Omental fat pad (tissue), 4 donors: ENCODE results near the gene AJAP1. TPM values are rescaled to one million over a fixed set of nuclear protein-coding genes. Genes with fewer than 3 reads are reported as not detected.

ENCODE experiments used
- ATAC-seq: fragments of 150-250 bp; one replicate; pipeline ENCODE4 v1.9.1; 2016; ENCODE audit warnings: mild to moderate bottlenecking, moderate library complexity; ENCODE audit not compliant: low FRiP score
- DNase-seq: peaks from one replicate; pipeline ENCODE4 v3.0.0-alpha.2; 2019; ENCODE audit warnings: low spot score
- CTCF ChIP-seq, 3 donors: fragments of 450-650 bp; IDR thresholded peaks; one replicate each; pipeline ENCODE4 v1.5.1; 2016 to 2017; ENCODE audit warnings: antibody characterized with exemption in 3 of 3, mild to moderate bottlenecking in 3 of 3, moderate library complexity in 2 of 3
- total RNA-seq, 4 donors: library from RNA; depleted of rRNA; stranded (reverse); fragments of >200 nt; gene quantifications; one replicate each; pipeline ENCODE4 v1.1.0, GENCODE V29; 2016

The AJAP1 gene
- total RNA-seq, 4 donors from 2014 or later, result 0.06 to 0.63 (median 0.53) TPM

GRCh38 chr1:4673494-4673893 is 19.1 kb downstream of the AJAP1 start:
- TF ChIP-seq CTCF (IDR thresholded peaks at IDR 0.05), result no peak
- no peak for ATAC-seq

GRCh38 chr1:4674117-4674516 is 19.7 kb downstream of the AJAP1 start:
- no peak for TF ChIP-seq CTCF (IDR thresholded peaks at IDR 0.05)
- DNase-seq (no peak), ATAC-seq (no peak)

More at GRCh38 chr1:4673494-4673893, 19.1 kb downstream of the AJAP1 start:
- no peak for DNase-seq

- no peak for TF ChIP-seq CTCF (IDR thresholded peaks at IDR 0.05)
- no peak for ATAC-seq
- DNase-seq, result no peak
Measured at GRCh38 chr1:4674676-4675075, 20.3 kb downstream of the AJAP1 start.

GRCh38 chr1:4675454-4676186 is 21.2 kb downstream of the AJAP1 start:
- ATAC-seq (no peak), DNase-seq (no peak)
- TF ChIP-seq CTCF (IDR thresholded peaks at IDR 0.05), result no peak

- ATAC-seq, result no peak
- no peak for DNase-seq
- TF ChIP-seq CTCF (IDR thresholded peaks at IDR 0.05), result no peak
Measured at GRCh38 chr1:4676253-4676652, 21.8 kb downstream of the AJAP1 start.

- no peak for TF ChIP-seq CTCF (IDR thresholded peaks at IDR 0.05)
- no peak for ATAC-seq
- DNase-seq, result no peak
Measured at GRCh38 chr1:4677608-4678007, 23.2 kb downstream of the AJAP1 start.

- TF ChIP-seq CTCF (IDR thresholded peaks at IDR 0.05), result no peak
- no peak for ATAC-seq
- no peak for DNase-seq
Measured at GRCh38 chr1:4678066-4678717, 23.8 kb downstream of the AJAP1 start.
